Tibial nerve (tissue), 4 donors: ENCODE measurements around the gene MIS18A.

Source experiments
- EP300 ChIP-seq, 2 donors: sonication (generic); formaldehyde crosslinking; IDR thresholded peaks; one replicate each; pipeline ENCODE4 v1.6.1; 2017; ENCODE audit warnings: antibody characterized with exemption in 2 of 2, mild to moderate bottlenecking in 1 of 2
- POLR2A ChIP-seq, 2 donors: fragments of 450-650 bp; IDR thresholded peaks; one replicate each; pipeline ENCODE4 v1.6.1; 2017; ENCODE audit warnings: antibody characterized with exemption in 2 of 2, mild to moderate bottlenecking in 2 of 2, moderate library complexity in 2 of 2
- TF ChIP-seq, protein P1 (sequence below), 5 experiments: fragments of 200-600 bp in 3 of 5; fragments of 450-650 bp in 2 of 5; sonication (generic) in 3 of 5; IDR thresholded peaks; one replicate each; pipeline ENCODE4 v1.5.1; 2016 to 2019; ENCODE audit warnings: antibody characterized with exemption in 5 of 5, mild to moderate bottlenecking in 3 of 5, moderate library complexity in 2 of 5

DNA sequence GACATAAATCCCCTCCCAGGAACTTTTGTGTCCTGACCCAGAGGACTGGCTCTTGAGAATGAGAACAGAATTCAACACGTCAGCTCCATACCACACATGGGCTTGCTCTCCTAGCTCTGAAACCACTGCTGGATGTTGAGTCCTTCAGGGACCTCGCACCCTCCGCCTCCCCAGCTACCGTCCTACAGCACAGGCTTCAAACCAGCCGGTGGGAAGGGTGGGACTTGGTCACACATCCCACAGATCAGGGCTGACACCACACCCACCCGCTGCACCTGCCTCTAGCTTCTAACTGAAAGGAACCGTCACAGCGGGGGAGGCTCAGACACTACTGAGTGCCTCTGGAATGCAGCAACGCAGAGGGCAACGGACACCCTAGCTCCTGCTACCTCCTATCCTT lies 43.8 kb upstream of the MIS18A start:
- TF ChIP-seq, protein P1, sequence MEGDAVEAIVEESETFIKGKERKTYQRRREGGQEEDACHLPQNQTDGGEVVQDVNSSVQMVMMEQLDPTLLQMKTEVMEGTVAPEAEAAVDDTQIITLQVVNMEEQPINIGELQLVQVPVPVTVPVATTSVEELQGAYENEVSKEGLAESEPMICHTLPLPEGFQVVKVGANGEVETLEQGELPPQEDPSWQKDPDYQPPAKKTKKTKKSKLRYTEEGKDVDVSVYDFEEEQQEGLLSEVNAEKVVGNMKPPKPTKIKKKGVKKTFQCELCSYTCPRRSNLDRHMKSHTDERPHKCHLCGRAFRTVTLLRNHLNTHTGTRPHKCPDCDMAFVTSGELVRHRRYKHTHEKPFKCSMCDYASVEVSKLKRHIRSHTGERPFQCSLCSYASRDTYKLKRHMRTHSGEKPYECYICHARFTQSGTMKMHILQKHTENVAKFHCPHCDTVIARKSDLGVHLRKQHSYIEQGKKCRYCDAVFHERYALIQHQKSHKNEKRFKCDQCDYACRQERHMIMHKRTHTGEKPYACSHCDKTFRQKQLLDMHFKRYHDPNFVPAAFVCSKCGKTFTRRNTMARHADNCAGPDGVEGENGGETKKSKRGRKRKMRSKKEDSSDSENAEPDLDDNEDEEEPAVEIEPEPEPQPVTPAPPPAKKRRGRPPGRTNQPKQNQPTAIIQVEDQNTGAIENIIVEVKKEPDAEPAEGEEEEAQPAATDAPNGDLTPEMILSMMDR (IDR thresholded peaks at IDR 0.05): no peak
- TF ChIP-seq EP300 (IDR thresholded peaks at IDR 0.05) (no peak), POLR2A (IDR thresholded peaks at IDR 0.05) (no peak)
